Measurements from ENCODE around the gene NLN. TPM values are rescaled to one million over a fixed set of nuclear protein-coding genes. Genes with fewer than 3 reads are reported as not detected.

The NLN gene
- total and polyA plus RNA-seq, 2 of the 4 experiments (the other 2 are of a cell fraction), result 19.1 to 37.1 TPM

- H3K4ac ChIP-seq (ENCODE audit: low read depth, low read length), result no peak overlapping the region
- no peak overlapping the region for H3K9ac ChIP-seq (ENCODE audit: low read depth, low read length)
- H3K9me1 ChIP-seq (ENCODE audit: insufficient read depth, low read length), result peaks cover 10% of the 10 kb centered on the region
- H2AFZ ChIP-seq (replicated peaks; ENCODE audit: low read length, poor library complexity), result no peak overlapping the region
- no peak overlapping the region for H3K14ac ChIP-seq (replicated peaks; ENCODE audit: low read depth, low read length)
- no peak overlapping the region for H3K4me3 ChIP-seq (ENCODE audit: insufficient read depth, low read depth, low read length)
- H4K91ac ChIP-seq (ENCODE audit: insufficient read depth, low read depth, low read length), result no peak overlapping the region
- peak overlapping the region; percentile 82 for H2BK5ac ChIP-seq (ENCODE audit: low read depth, low read length, poor library complexity, severe bottlenecking)
- peaks cover 16% of the 10 kb centered on the region for H3K4me1 ChIP-seq (ENCODE audit: control insufficient read depth, insufficient read depth, low read length)
- H3K27me3 ChIP-seq (ENCODE audit: control insufficient read depth, insufficient read depth, low read length), result no peaks in the 10 kb centered on the region
- dilution Hi-C loops (cut with HindIII; ENCODE audit: low sequenced_read_pairs, unreplicated experiment) (no loop called here), in situ Hi-C loops (cut with MboI; ENCODE audit: low sequenced_read_pairs) (no loop called here), intact Hi-C loops (cut with micrococcal nuclease) (no loop called here)
- CTCF ChIA-PET, result interaction anchor here (0.6 kb wide), 1 partner anchor 139 kb away, joined by 4 read pairs; no protein-coding TSS in a partner anchor
- ATAC-seq (ENCODE audit: low read depth) (peak; percentile 68), DNase-seq (peak; percentile 90)
- POLR2A ChIA-PET (ENCODE audit: unreplicated experiment), result no interaction called here
- H2BK20ac ChIP-seq (ENCODE audit: low read depth, low read length), result no peak overlapping the region
- H4K8ac ChIP-seq (ENCODE audit: low read depth in 2 of 2, low read length in 2 of 2), result no peak overlapping the region
- peaks cover 7 to 28% of the 10 kb centered on the region in 2 experiments for H3K79me1 ChIP-seq (ENCODE audit: low read depth in 1 of 2, low read length in 2 of 2)
- no TSS peak for BruUV-seq (replicated peaks)
- H3K27ac ChIP-seq (ENCODE audit: insufficient read depth, low read length), result no peak overlapping the region
- no peaks in the 10 kb centered on the region; the same call in 1 of the 2 replicates for H3K36me3 ChIP-seq (ENCODE audit: control insufficient read depth, insufficient read depth, low read length)
- peak overlapping the region; percentile 64; the same call in 1 of the 2 replicates for H3K4me2 ChIP-seq (ENCODE audit: low read depth, low read length)
- H3K9me3 ChIP-seq (ENCODE audit: control insufficient read depth, insufficient read depth, low read length), result no peaks in the 10 kb centered on the region
- H2AK9ac ChIP-seq (replicated peaks; ENCODE audit: low read depth, low read length, poor library complexity), result no peak overlapping the region
- no peak overlapping the region for H2BK15ac ChIP-seq (ENCODE audit: low read depth, low read length)
- no peak overlapping the region for H2BK120ac ChIP-seq (ENCODE audit: low read depth, low read length)
- H3K18ac ChIP-seq (ENCODE audit: low read depth, low read length), result peak overlapping the region; percentile 28; the same call in 1 of the 2 replicates
- H3K56ac ChIP-seq (ENCODE audit: extremely low read depth, insufficient read depth, low read length), result no peak overlapping the region
- TF ChIP-seq CTCF (conservative IDR thresholded peaks at IDR 0.05; ENCODE audit: low read depth, low read length) (no peak), CEBPB (IDR thresholded peaks at IDR 0.05; ENCODE audit: low read depth, low read length) (peak; percentile 72), BHLHE40 (IDR thresholded peaks at IDR 0.05; ENCODE audit: low read depth, low read length) (no peak), POLR2A (IDR thresholded peaks at IDR 0.05; ENCODE audit: low read depth, low read length) (no peak), SMC3 (IDR thresholded peaks at IDR 0.05; ENCODE audit: low read depth, low read length) (no peak), MAZ (IDR thresholded peaks at IDR 0.05; ENCODE audit: borderline replicate concordance, low read depth, low read length) (no peak), MAFK (IDR thresholded peaks at IDR 0.05; ENCODE audit: low read depth, low read length) (peak; percentile 91)
- no peak overlapping the region for H2AK5ac ChIP-seq (ENCODE audit: low read depth, low read length)
- no peak overlapping the region for H4K5ac ChIP-seq (ENCODE audit: low read depth, low read length)
- no peak overlapping the region for H3K23ac ChIP-seq (ENCODE audit: low read depth, low read length)
- H4K20me1 ChIP-seq (ENCODE audit: insufficient read depth, low read length), result no peaks in the 10 kb centered on the region
Measured at GRCh38 chr5:65774346-65774745, 52.3 kb downstream of the NLN start.
